GM12864 (cell line): ENCODE data around the gene NCOR1.
"Not testable (repeated sequence)": the region's sequence is repeated elsewhere in the genome, so short reads cannot be mapped to it uniquely, and the experiment has no call there.

Experiments
- DNase-seq: peaks from one replicate; pipeline ENCODE4 v3.0.0-alpha.2; 2011; ENCODE audit warnings: low read depth
- H3K4me3 ChIP-seq: 2 replicates; pipeline ENCODE4 v1.5.1; 2011; ENCODE audit warnings: mild to moderate bottlenecking, low read depth, low read length, control low read depth
- CTCF ChIP-seq: IDR thresholded peaks from 2 replicates; pipeline ENCODE4 v1.5.1; 2011; ENCODE audit warnings: low read depth, mild to moderate bottlenecking, moderate library complexity, low read length, control low read depth, inconsistent platforms; ENCODE audit errors: missing control alignments

NCOR1 gene

GRCh38 chr17:16148596-16148995, 66.7 kb downstream of the NCOR1 start:
- no peak for DNase-seq
- no peak for TF ChIP-seq CTCF

GRCh38 chr17:16145319-16145890, 69.9 kb downstream of the NCOR1 start:
- not testable (repeated sequence) for DNase-seq, H3K4me3 ChIP-seq

More at GRCh38 chr17:16148596-16148995, 66.7 kb downstream of the NCOR1 start:
- H3K4me3 ChIP-seq = no peak overlapping the region

GRCh38 chr17:16141685-16142084, 73.6 kb downstream of the NCOR1 start:
- H3K4me3 ChIP-seq = no peak overlapping the region
- no peak for TF ChIP-seq CTCF
- no peak for DNase-seq

- no peak overlapping the region for H3K4me3 ChIP-seq
Observed at GRCh38 chr17:16140854-16141253, 74.5 kb downstream of the NCOR1 start.

GRCh38 chr17:16135461-16135860, 79.9 kb downstream of the NCOR1 start:
- no peak for TF ChIP-seq CTCF
- no peak for DNase-seq
- no peak overlapping the region for H3K4me3 ChIP-seq

More at GRCh38 chr17:16140854-16141253, 74.5 kb downstream of the NCOR1 start:
- no peak for TF ChIP-seq CTCF
- no peak for DNase-seq

GRCh38 chr17:16131593-16131992, 83.7 kb downstream of the NCOR1 start:
- DNase-seq = no peak
- TF ChIP-seq CTCF = no peak
- H3K4me3 ChIP-seq = no peak overlapping the region

GRCh38 chr17:16129441-16130205, 85.7 kb downstream of the NCOR1 start:
- no peak for TF ChIP-seq CTCF
- no peak for DNase-seq
- no peak overlapping the region for H3K4me3 ChIP-seq
